IMR-90 (cell line): Measurements from ENCODE around the gene CDYL2. TPM values are rescaled to one million over a fixed set of nuclear protein-coding genes. Genes with fewer than 3 reads are reported as not detected.

ENCODE experiments used
- ATAC-seq: fragments of 200-7000 bp; cut with Tn5 transposase; 2 replicates; pipeline ENCODE4 v1.9.1; 2020; ENCODE audit warnings: low read depth, mild to moderate bottlenecking, moderate library complexity
- BruUV-seq: library from RNA; stranded (reverse); fragments of 400-500 nt; replicated peaks from 2 replicates; lab custom pipeline; 2021; lab: Mats Ljungman, UMichigan
- CTCF ChIA-PET: fragments of 300-600 bp; formaldehyde crosslinking; extraction: SDS; loops from one replicate; lab custom pipeline; 2021; ENCODE audit warnings: antibody characterized with exemption; lab: Yijun Ruan, JAX
- POLR2A ChIA-PET: fragments of 300-600 bp; sonication (Branson Sonifier 250); formaldehyde crosslinking; loops from one replicate; lab custom pipeline; 2022; ENCODE audit warnings: antibody characterized with exemption; ENCODE audit not compliant: unreplicated experiment; lab: Charles Lee
- DNase-seq: peaks from one replicate; pipeline ENCODE4 v3.0.0; 2013
- H2AFZ ChIP-seq: replicated peaks from 2 replicates; pipeline ENCODE3; 2013; ENCODE audit warnings: low read length, mild to moderate bottlenecking; ENCODE audit not compliant: poor library complexity
- H2AK5ac ChIP-seq: 2 replicates; pipeline ENCODE4 v1.6.1; 2013; ENCODE audit warnings: low read depth, low read length, inconsistent platforms
- H2AK9ac ChIP-seq: replicated peaks from 2 replicates; pipeline ENCODE3; 2013; ENCODE audit warnings: mild to moderate bottlenecking, low read depth, low read length, moderate library complexity; ENCODE audit not compliant: poor library complexity
- H2BK120ac ChIP-seq: 2 replicates; pipeline ENCODE4 v1.6.1; 2013; ENCODE audit warnings: low read depth, low read length, inconsistent platforms
- H2BK15ac ChIP-seq: 3 replicates; pipeline ENCODE4 v1.6.1; 2013; ENCODE audit warnings: low read depth, low read length, inconsistent platforms
- H2BK20ac ChIP-seq: 2 replicates; pipeline ENCODE4 v1.6.1; 2013; ENCODE audit warnings: low read depth, mild to moderate bottlenecking, inconsistent platforms, low read length, moderate library complexity
- H2BK5ac ChIP-seq: 2 replicates; pipeline ENCODE4 v1.6.1; 2013; ENCODE audit warnings: mild to moderate bottlenecking, low read depth, low read length, inconsistent platforms; ENCODE audit not compliant: poor library complexity, severe bottlenecking
- H3K14ac ChIP-seq: replicated peaks from 2 replicates; pipeline ENCODE4 v1.6.1; 2013; ENCODE audit warnings: low read depth, low read length, inconsistent platforms
- H3K18ac ChIP-seq: 2 replicates; pipeline ENCODE4 v1.6.1; 2013; ENCODE audit warnings: low read depth, low read length, control low read depth
- H3K23ac ChIP-seq: 2 replicates; pipeline ENCODE4 v1.6.1; 2013; ENCODE audit warnings: low read depth, low read length, inconsistent platforms
- H3K27ac ChIP-seq: 2 replicates; pipeline ENCODE4 v1.5.1; 2013; ENCODE audit warnings: mild to moderate bottlenecking, control low read depth, low read length; ENCODE audit not compliant: insufficient read depth
- H3K27me3 ChIP-seq: 2 replicates; pipeline ENCODE4 v1.6.1; 2013; ENCODE audit warnings: low read length; ENCODE audit not compliant: control insufficient read depth, insufficient read depth
- H3K36me3 ChIP-seq: 2 replicates; pipeline ENCODE4 v1.6.1; 2013; ENCODE audit warnings: low read length, mixed read lengths; ENCODE audit not compliant: control insufficient read depth, insufficient read depth
- H3K4ac ChIP-seq: 2 replicates; pipeline ENCODE4 v1.6.1; 2013; ENCODE audit warnings: low read depth, low read length, inconsistent platforms
- H3K4me1 ChIP-seq: 2 replicates; pipeline ENCODE4 v1.6.1; 2013; ENCODE audit warnings: low read length, mixed read lengths; ENCODE audit not compliant: control insufficient read depth, insufficient read depth
- H3K4me2 ChIP-seq: 2 replicates; pipeline ENCODE4 v1.6.1; 2013; ENCODE audit warnings: low read depth, mild to moderate bottlenecking, control low read depth, low read length, moderate library complexity
- H3K4me3 ChIP-seq: 2 replicates; pipeline ENCODE4 v1.5.1; 2013; ENCODE audit warnings: low read depth, mild to moderate bottlenecking, control low read depth, low read length, moderate library complexity; ENCODE audit not compliant: insufficient read depth
- H3K56ac ChIP-seq: 2 replicates; pipeline ENCODE4 v1.6.1; 2013; ENCODE audit warnings: low read length, inconsistent platforms; ENCODE audit not compliant: insufficient read depth; ENCODE audit errors: extremely low read depth
- H3K79me1 ChIP-seq, 2 experiments: 2 replicates each; pipeline ENCODE4 v1.6.1; 2013; ENCODE audit warnings: low read length in 2 of 2, inconsistent platforms in 1 of 2, low read depth in 1 of 2
- H3K9ac ChIP-seq: 2 replicates; pipeline ENCODE4 v1.6.1; 2013; ENCODE audit warnings: low read depth, low read length, control low read depth
- H3K9me1 ChIP-seq: 2 replicates; pipeline ENCODE4 v1.6.1; 2013; ENCODE audit warnings: low read length, inconsistent platforms; ENCODE audit not compliant: insufficient read depth
- H3K9me3 ChIP-seq: 2 replicates; pipeline ENCODE4 v1.6.1; 2013; ENCODE audit warnings: low read length; ENCODE audit not compliant: control insufficient read depth, insufficient read depth
- H4K20me1 ChIP-seq: 2 replicates; pipeline ENCODE4 v1.6.1; 2013; ENCODE audit warnings: low read length, inconsistent platforms; ENCODE audit not compliant: insufficient read depth
- H4K5ac ChIP-seq: 2 replicates; pipeline ENCODE4 v1.6.1; 2013; ENCODE audit warnings: mild to moderate bottlenecking, low read depth, low read length, control low read depth
- H4K8ac ChIP-seq, 2 experiments: 2 replicates each; pipeline ENCODE4 v1.6.1; 2013; ENCODE audit warnings: low read depth in 2 of 2, low read length in 2 of 2, control low read depth in 1 of 2, inconsistent platforms in 1 of 2
- H4K91ac ChIP-seq: 2 replicates; pipeline ENCODE4 v1.6.1; 2013; ENCODE audit warnings: low read depth, low read length, inconsistent platforms; ENCODE audit not compliant: insufficient read depth
- BHLHE40 ChIP-seq: fragments of 150-350 bp; IDR thresholded peaks from 2 replicates; pipeline ENCODE4 v1.6.1; 2016; ENCODE audit warnings: mild to moderate bottlenecking, low read depth, low read length
- CEBPB ChIP-seq: IDR thresholded peaks from 2 replicates; pipeline ENCODE4 v1.6.1; 2012; ENCODE audit warnings: low read depth, low read length, improper control_type of control experiment
- CHD1 ChIP-seq: IDR thresholded peaks from 2 replicates; pipeline ENCODE4 v1.6.1; 2012; ENCODE audit warnings: low read depth, low read length, improper control_type of control experiment
- CTCF ChIP-seq: conservative IDR thresholded peaks from 2 replicates; pipeline ENCODE4 v1.5.1; 2012; ENCODE audit warnings: mild to moderate bottlenecking, low read depth, low read length, improper control_type of control experiment
- ELK1 ChIP-seq: fragments of 150-350 bp; IDR thresholded peaks from 2 replicates; pipeline ENCODE4 v1.6.1; 2016; ENCODE audit warnings: low read depth, mild to moderate bottlenecking, low read length, moderate library complexity, borderline replicate concordance
- FOS ChIP-seq: fragments of 150-350 bp; IDR thresholded peaks from 2 replicates; pipeline ENCODE4 v1.6.1; 2016; ENCODE audit warnings: low read depth, low read length
- MAFK ChIP-seq: IDR thresholded peaks from 2 replicates; pipeline ENCODE4 v1.6.1; 2012; ENCODE audit warnings: low read depth, low read length, improper control_type of control experiment
- MAZ ChIP-seq: IDR thresholded peaks from 2 replicates; pipeline ENCODE4 v1.6.1; 2012; ENCODE audit warnings: low read depth, mild to moderate bottlenecking, low read length, improper control_type of control experiment, moderate library complexity, borderline replicate concordance
- MXI1 ChIP-seq: IDR thresholded peaks from 2 replicates; pipeline ENCODE4 v1.6.1; 2012; ENCODE audit warnings: low read depth, mild to moderate bottlenecking, low read length, moderate library complexity, borderline replicate concordance
- NFE2L2 ChIP-seq: fragments of 150-350 bp; IDR thresholded peaks from 2 replicates; pipeline ENCODE4 v1.6.1; 2016; ENCODE audit warnings: low read depth, mild to moderate bottlenecking, low read length
- POLR2A ChIP-seq: IDR thresholded peaks from 2 replicates; pipeline ENCODE4 v1.6.1; 2012; ENCODE audit warnings: mild to moderate bottlenecking, low read depth, low read length
- RAD21 ChIP-seq: IDR thresholded peaks from 2 replicates; pipeline ENCODE4 v1.6.1; 2012; ENCODE audit warnings: low read length, improper control_type of control experiment
- RCOR1 ChIP-seq: IDR thresholded peaks from 2 replicates; pipeline ENCODE4 v1.6.1; 2012; ENCODE audit warnings: mild to moderate bottlenecking, low read length, improper control_type of control experiment; ENCODE audit not compliant: insufficient replicate concordance
- RFX5 ChIP-seq: IDR thresholded peaks from 2 replicates; pipeline ENCODE4 v1.8.0; 2012; ENCODE audit warnings: low read depth, mild to moderate bottlenecking, low read length, moderate library complexity
- SMC3 ChIP-seq: fragments of 150-350 bp; IDR thresholded peaks from 2 replicates; pipeline ENCODE4 v1.6.1; 2016; ENCODE audit warnings: low read depth, mild to moderate bottlenecking, antibody characterized with exemption, low read length, moderate library complexity
- USF2 ChIP-seq: fragments of 150-350 bp; IDR thresholded peaks from 2 replicates; pipeline ENCODE4 v1.6.1; 2017; ENCODE audit warnings: mild to moderate bottlenecking, antibody characterized with exemption, low read length, low read depth
- WGBS, 2 experiments: methylation state at CpG; one replicate each; pipeline versions ENCODE4 v1.1.5 to v1.1.7; 2013; ENCODE audit warnings: missing lambda C conversion rate in 2 of 2; ENCODE audit not compliant: insufficient read length in 1 of 2; ENCODE audit errors: extremely low coverage in 2 of 2; 5-methylcytosine and 5-hydroxymethylcytosine counted together
- dilution Hi-C: fragments of 300-500 bp; cut with HindIII; formaldehyde crosslinking; loops from one replicate; pipeline ENCODE4 v1.14.3; 2018; ENCODE audit warnings: low sequenced_read_pairs; ENCODE audit not compliant: unreplicated experiment
- in situ Hi-C: fragments of 300-500 bp; cut with MboI; formaldehyde crosslinking; loops from 3 replicates; pipeline ENCODE4 v1.14.3; 2019; ENCODE audit warnings: low sequenced_read_pairs, inconsistent platforms, mixed read lengths
- intact Hi-C: fragments of 100-400 bp; cut with micrococcal nuclease; formaldehyde crosslinking; loops from 2 replicates; pipeline ENCODE4 v1.10.0; 2022
- polyA plus RNA-seq, 3 experiments: library from polyadenylated mRNA; depleted of rRNA; stranded (reverse); fragments of >200 nt; gene quantifications; 2 replicates each; pipeline ENCODE4 v1.2.3, GENCODE V29; 2012; ENCODE audit warnings: low replicate concordance in 1 of 3
- total RNA-seq: library from RNA; depleted of rRNA; stranded (reverse); fragments of >200 nt; gene quantifications from 2 replicates; pipeline ENCODE4 v1.2.3, GENCODE V29; 2012

Gene CDYL2
- total and polyA plus RNA-seq, 2 of the 4 experiments (the other 2 are of a cell fraction), result 1.2 to 3.9 TPM

GRCh38 chr16:80587071-80587470 is 217.3 kb downstream of the CDYL2 start:
- DNase-seq, result no peak
- ATAC-seq, result no peak
- no peak overlapping the region for H3K14ac ChIP-seq
- no peak overlapping the region; the same call in 1 of the 2 replicates for H3K4me2 ChIP-seq
- no peak overlapping the region for H3K23ac ChIP-seq
- H4K91ac ChIP-seq, result no peak overlapping the region
- in situ Hi-C loops (no loop called here), dilution Hi-C loops (no loop called here), intact Hi-C loops (no loop called here)
- ChIA-PET POLR2A (no interaction called here), CTCF (no interaction called here)
- no peak overlapping the region for H3K27ac ChIP-seq
- TF ChIP-seq CTCF, result no peak
- no peak for TF ChIP-seq MXI1
- no peak for TF ChIP-seq BHLHE40
- TF ChIP-seq CEBPB, result no peak
- no peak for TF ChIP-seq POLR2A
- no peak for TF ChIP-seq RCOR1
- no peak for TF ChIP-seq CHD1
- TF ChIP-seq RAD21, result no peak
- TF ChIP-seq SMC3, result no peak
- TF ChIP-seq NFE2L2, result no peak
- no peak for TF ChIP-seq MAFK
- TF ChIP-seq FOS, result no peak
- no peak for TF ChIP-seq USF2
- TF ChIP-seq RFX5, result no peak
- no peak for TF ChIP-seq ELK1
- no peak for TF ChIP-seq MAZ
- H2AK5ac ChIP-seq, result no peak overlapping the region
- H4K20me1 ChIP-seq, result no peaks in the 10 kb centered on the region
- no peaks in the 10 kb centered on the region for H3K9me1 ChIP-seq
- no peak overlapping the region for H3K4me3 ChIP-seq
- H3K27me3 ChIP-seq, result no peaks in the 10 kb centered on the region
- no peak overlapping the region for H3K18ac ChIP-seq
- H3K36me3 ChIP-seq, result no peaks in the 10 kb centered on the region
- H2BK5ac ChIP-seq, result no peak overlapping the region
- no peak overlapping the region for H2AFZ ChIP-seq
- no peak overlapping the region for H3K9ac ChIP-seq
- no peak overlapping the region for H4K8ac ChIP-seq
- no CpG with 5 or more reads among the region's 4 CpGs for WGBS, 2 experiments
- BruUV-seq, result no TSS peak
- H2BK15ac ChIP-seq, result no peak overlapping the region
- no peaks in the 10 kb centered on the region; the same call in 1 of the 2 replicates for H3K4me1 ChIP-seq
- no peak overlapping the region for H2BK20ac ChIP-seq
- no peaks in the 10 kb centered on the region for H3K79me1 ChIP-seq
- H2BK120ac ChIP-seq, result no peak overlapping the region
- no peak overlapping the region for H3K4ac ChIP-seq
- no peaks in the 10 kb centered on the region for H3K9me3 ChIP-seq
- H2AK9ac ChIP-seq, result no peak overlapping the region
- no peak overlapping the region for H4K5ac ChIP-seq
- H3K56ac ChIP-seq, result no peak overlapping the region
